Stimulated activated CD4-positive, alpha-beta T cell treated with anti-CD3 and anti-CD28 coated beads, Interleukin-4, amount 100 ng/mL, for 1 hour (primary cell): ENCODE results near the gene ASCC1.

ENCODE experiments used
- DNase-seq: peaks from one replicate; pipeline ENCODE4 v3.0.0-alpha.2; 2020

ASCC1 gene

GRCh38 chr10:72096115-72097000, 119.7 kb downstream of the ASCC1 start:
- no peak for DNase-seq

GRCh38 chr10:72095195-72095594, 120.9 kb downstream of the ASCC1 start:
- DNase-seq, result no peak

- DNase-seq, result no peak
Observed at GRCh38 chr10:72094574-72094973, 121.5 kb downstream of the ASCC1 start.

GRCh38 chr10:72093450-72093849, 122.6 kb downstream of the ASCC1 start:
- DNase-seq, result no peak

GRCh38 chr10:72092987-72093386, 123.1 kb downstream of the ASCC1 start:
- no peak for DNase-seq

- no peak for DNase-seq
Observed at GRCh38 chr10:72092171-72092924, 123.7 kb downstream of the ASCC1 start.

- no peak for DNase-seq
Observed at GRCh38 chr10:72090326-72090725, 125.8 kb downstream of the ASCC1 start.

- no peak for DNase-seq
Observed at GRCh38 chr10:72089618-72090017, 126.5 kb downstream of the ASCC1 start.

- peak; percentile 55 for DNase-seq
Observed at GRCh38 chr10:72088889-72089575, 127.0 kb downstream of the ASCC1 start.

- peak; percentile 62 for DNase-seq
Observed at GRCh38 chr10:72087969-72088888, 127.8 kb downstream of the ASCC1 start, which contains the start of gene SPOCK2. Gene SPOCK2 (minus strand): TSS chr10:72088551. CDS start chr10:72088328, 223 bp downstream.

GRCh38 chr10:72087392-72087968, 128.6 kb downstream of the ASCC1 start:
- peak; percentile 56 for DNase-seq

- DNase-seq, result peak; percentile 63
Observed at GRCh38 chr10:72086466-72087391, 129.3 kb downstream of the ASCC1 start.

- no peak for DNase-seq
Observed at GRCh38 chr10:72085864-72086465, 130.1 kb downstream of the ASCC1 start.

- no peak for DNase-seq
Observed at GRCh38 chr10:72085166-72085565, 130.9 kb downstream of the ASCC1 start.

- DNase-seq, result peak; percentile 74
Observed at GRCh38 chr10:72083790-72084459, 132.2 kb downstream of the ASCC1 start.

- no peak for DNase-seq
Observed at GRCh38 chr10:72082856-72083789, 133.0 kb downstream of the ASCC1 start.

GRCh38 chr10:72081772-72082590, 134.1 kb downstream of the ASCC1 start:
- no peak for DNase-seq
